Measurements from ENCODE around the gene SAMD3. TPM values are rescaled to one million over a fixed set of nuclear protein-coding genes. Genes with fewer than 3 reads are reported as not detected.

SAMD3 gene
- total and polyA plus RNA-seq, 2 of the 8 experiments (the other 6 are each of a cell fraction or from before 2014, with no cell fraction given), result 1.8 to 1.9 TPM

- no peak overlapping the region for H3K18ac ChIP-seq (ENCODE audit: extremely low read depth, low read length)
- H2BK5ac ChIP-seq (ENCODE audit: low read depth, low read length), result no peak overlapping the region
- H4K8ac ChIP-seq (ENCODE audit: extremely low read depth, insufficient read depth, low read length), result no peak overlapping the region
- H2BK12ac ChIP-seq (ENCODE audit: low read depth, low read length), result no peak overlapping the region
- CTCF ChIA-PET (ENCODE audit: partially characterized antibody), result interaction anchor here (0.5 to 1.1 kb wide), 3 partner anchors 25 to 128 kb away, joined by 3 to 4 read pairs (median 4); partner anchors contain the start of gene SAMD3
- no peak overlapping the region for H3K27ac ChIP-seq (ENCODE audit: low read depth, low read length)
- H2AK5ac ChIP-seq (ENCODE audit: low read depth, low read length), result no peak overlapping the region
- H3K27me3 ChIP-seq (replicated peaks in 1 of 4; ENCODE audit: control insufficient read depth in 3 of 4, extremely low read depth in 1 of 4, insufficient read depth in 3 of 4, low read length in 3 of 4), result no peaks in the 10 kb centered on the region
- no peaks in the 10 kb centered on the region for H3K79me1 ChIP-seq (ENCODE audit: low read depth, low read length)
- H3K9ac ChIP-seq (replicated peaks in 1 of 4; ENCODE audit: extremely low read depth in 1 of 4, low read depth in 3 of 4, low read length in 3 of 4), result no peak overlapping the region
- POLR2A ChIA-PET (ENCODE audit: partially characterized antibody), result interaction anchor here (0.6 kb wide), 1 partner anchor 271 kb away, joined by 3 read pairs; no protein-coding TSS in a partner anchor
- H3K36me3 ChIP-seq (ENCODE audit: control insufficient read depth in 2 of 4, insufficient read depth in 4 of 4, low read length in 3 of 4), result peaks cover 0 to 4% (median 0%) of the 10 kb centered on the region in 4 experiments; a peak in 2 of 8 replicates
- no peak overlapping the region for H4K91ac ChIP-seq (replicated peaks; ENCODE audit: insufficient read length, low read length)
- no peaks in the 10 kb centered on the region for H3K4me1 ChIP-seq (replicated peaks in 1 of 4; ENCODE audit: control insufficient read depth in 3 of 4, insufficient read depth in 4 of 4, low read length in 3 of 4)
- H4K5ac ChIP-seq (ENCODE audit: insufficient read length, low read depth, low read length), result no peak overlapping the region
- no peak for DNase-seq (ENCODE audit: low read depth in 1 of 2, low spot score in 2 of 2)
- H3K56ac ChIP-seq (replicated peaks; ENCODE audit: insufficient read length, low read depth, low read length), result no peak overlapping the region
- no peak overlapping the region for H3K23ac ChIP-seq (ENCODE audit: insufficient read length)
- peaks cover 8 to 9% of the 10 kb centered on the region in 2 experiments; a peak in 3 of 4 replicates for H3K9me3 ChIP-seq (ENCODE audit: insufficient read depth in 2 of 2, low read depth in 1 of 2, low read length in 1 of 2)
- H3K79me2 ChIP-seq (ENCODE audit: control insufficient read depth in 1 of 2, insufficient read depth in 2 of 2, low read length in 2 of 2), result no peaks in the 10 kb centered on the region
- H2BK15ac ChIP-seq (ENCODE audit: low read length), result no peak overlapping the region
- no peak overlapping the region for H2AFZ ChIP-seq (ENCODE audit: low read length)
- no peak overlapping the region for H3K4ac ChIP-seq (replicated peaks; ENCODE audit: insufficient read length, low read depth, low read length)
- no peaks in the 10 kb centered on the region; the same call in 1 of the 2 replicates for H3K23me2 ChIP-seq (ENCODE audit: low read depth, low read length)
- 85% methylated on average over 3 of the region's 3 CpGs; no CpG with 5 or more reads in 1 of the 2 experiments for WGBS, 2 experiments (ENCODE audit: extremely low coverage in 1 of 2, insufficient coverage in 1 of 2, insufficient read length in 1 of 2, insufficient replicate concordance in 2 of 2, low coverage in 1 of 2, low lambda C conversion rate in 2 of 2, missing lambda C conversion rate in 1 of 2)
- no peak overlapping the region for H2BK120ac ChIP-seq (replicated peaks; ENCODE audit: low read depth, low read length)
- no peak for TF ChIP-seq CBX8 (IDR thresholded peaks at IDR 0.05; ENCODE audit: borderline replicate concordance, low read depth, low read length)
- no peak for TF ChIP-seq E2F6 (IDR thresholded peaks at IDR 0.05)
- H3K4me3 ChIP-seq (ENCODE audit: extremely low read depth in 1 of 4, insufficient read depth in 2 of 4, low read depth in 3 of 4, low read length in 4 of 4), result no peak overlapping the region
- no peak overlapping the region for H3K14ac ChIP-seq (ENCODE audit: insufficient read length)
- FAIRE-seq, result no peak
- no peak overlapping the region for H3K4me2 ChIP-seq (ENCODE audit: insufficient read depth in 1 of 2, low read depth in 2 of 2, low read length in 2 of 2)
- no peak overlapping the region for H2BK20ac ChIP-seq (ENCODE audit: low read length)
- H4K20me1 ChIP-seq (replicated peaks in 1 of 2; ENCODE audit: control insufficient read depth in 1 of 2, insufficient read depth in 2 of 2, low read length in 2 of 2), result no peaks in the 10 kb centered on the region
Observed at GRCh38 chr6:130187335-130188206, 35.2 kb downstream of the SAMD3 start.

All from H1 (cell line).